Measurements from ENCODE around the gene FBXL5.

FBXL5 gene

DNA sequence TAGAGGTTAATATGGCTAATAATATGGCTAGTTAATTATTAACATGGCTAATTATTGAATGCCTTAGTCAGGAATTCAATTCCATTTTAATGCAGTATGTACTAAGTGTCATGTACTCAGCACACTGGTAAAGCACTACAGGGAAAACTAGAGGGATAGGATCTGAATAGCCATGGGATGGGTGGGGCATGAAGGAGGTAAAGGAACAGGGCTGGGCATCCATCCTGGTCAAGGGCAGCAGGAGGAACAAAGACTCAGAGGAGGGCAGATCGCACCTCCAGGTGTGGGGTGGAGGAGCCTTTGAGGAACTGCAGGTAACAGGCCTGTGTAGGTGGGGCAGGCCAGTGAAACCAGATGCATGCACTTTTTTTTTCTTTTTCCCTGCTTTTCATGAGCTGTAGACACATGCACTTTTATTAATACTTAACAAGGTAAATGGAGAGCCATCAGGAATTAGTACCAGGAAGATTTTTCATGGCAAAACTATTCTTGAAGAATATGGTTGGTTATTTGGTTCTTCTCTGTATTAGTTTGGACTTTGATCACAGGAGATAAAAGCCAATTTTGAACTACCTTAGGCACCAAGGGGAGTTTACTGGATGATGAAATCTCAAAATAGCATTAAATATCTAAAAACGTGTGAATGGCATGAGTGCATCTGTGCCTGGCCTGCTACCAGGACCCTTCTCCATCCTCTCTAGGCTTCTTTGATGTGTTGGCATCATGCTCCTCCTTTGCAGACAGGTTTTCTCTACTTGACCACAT is 97.2 kb downstream of the FBXL5 start:
- no peak for DNase-seq

DNA sequence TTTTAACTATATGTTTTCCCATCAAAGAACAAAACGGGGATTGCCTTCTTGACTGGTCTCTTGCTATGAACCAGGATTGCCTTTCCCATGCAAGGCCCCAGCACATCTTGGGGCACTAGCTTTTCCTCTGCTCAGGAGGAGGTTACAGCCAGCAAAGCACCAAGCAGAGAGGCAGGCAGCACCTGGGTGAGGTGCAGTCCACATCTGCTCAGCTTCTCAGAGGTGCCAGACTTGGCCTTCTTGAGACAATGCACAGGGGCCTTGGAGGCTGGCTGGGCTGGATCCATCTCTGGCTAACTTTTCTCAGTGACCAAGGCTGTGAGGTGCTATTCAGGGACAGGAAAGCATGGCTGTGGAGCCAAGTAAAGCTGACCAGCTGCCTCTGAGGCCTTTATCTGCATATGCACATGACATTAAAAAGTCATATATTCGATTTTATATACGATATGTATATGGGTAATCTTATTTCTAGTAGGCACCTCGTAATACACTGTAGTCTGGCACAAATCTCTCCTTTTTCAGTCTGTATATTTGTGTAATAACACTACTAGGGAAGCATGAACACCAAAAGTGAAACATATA is 98.6 kb downstream of the FBXL5 start:
- DNase-seq: no peak

Data from right hindlimb (tissue), 1 donor.